Coronary artery (tissue), 2 donors: ENCODE measurements around the gene TRIO.
A peak's percentile ranks its signal among the peaks of the same experiment; 100 is the strongest.

Experiments used
- DNase-seq: peaks from one replicate; pipeline ENCODE4 v3.0.0-alpha.2; 2017; ENCODE audit warnings: low spot score
- H3K27ac ChIP-seq, 2 donors: fragments of 200-600 bp; sonication (generic); one replicate each; pipeline ENCODE4 v1.5.1; 2016 to 2019
- H3K4me3 ChIP-seq: fragments of 200-600 bp; sonication (generic); 2 replicates; pipeline ENCODE4 v1.5.1; 2016; ENCODE audit warnings: mild to moderate bottlenecking, moderate library complexity
- TF ChIP-seq, protein P1 (sequence below): fragments of 200-600 bp; sonication (generic); IDR thresholded peaks from one replicate; pipeline ENCODE4 v1.5.1; 2019; ENCODE audit warnings: antibody characterized with exemption

Gene TRIO

DNA sequence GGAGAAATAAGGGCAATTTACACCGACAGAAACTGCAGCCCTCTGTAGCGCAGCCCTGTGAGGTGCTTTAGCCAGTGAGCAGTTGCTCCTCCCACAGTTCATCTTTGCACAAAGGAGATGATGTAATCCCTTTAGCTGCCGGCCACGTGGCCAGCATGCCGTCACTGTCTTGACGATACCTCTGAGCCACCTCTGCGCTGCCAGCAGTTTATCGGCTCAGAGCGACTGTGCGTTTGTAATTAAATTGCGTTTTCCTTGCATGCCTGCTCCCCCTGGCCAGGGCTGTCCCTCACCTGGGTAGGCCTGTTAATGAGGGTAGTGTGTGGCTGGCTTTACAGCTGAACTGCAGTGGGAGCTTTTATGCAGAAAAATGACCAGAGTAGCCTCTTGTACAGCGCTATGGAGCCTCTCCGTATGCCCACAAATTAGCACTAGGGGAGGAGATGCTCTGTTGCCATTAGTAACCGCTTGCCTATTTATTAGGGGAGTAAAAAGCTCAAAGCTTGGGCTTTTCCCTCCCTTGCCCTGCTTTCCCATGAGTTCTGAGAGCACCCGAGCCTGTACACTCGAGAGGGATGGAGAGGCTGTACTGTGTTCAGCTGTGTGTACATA is 107.0 kb downstream of the TRIO start:
- Histone ChIP-seq H3K27ac (no peak overlapping the region), H3K4me3 (peak overlapping the region; percentile 1)
- TF ChIP-seq, protein P1, sequence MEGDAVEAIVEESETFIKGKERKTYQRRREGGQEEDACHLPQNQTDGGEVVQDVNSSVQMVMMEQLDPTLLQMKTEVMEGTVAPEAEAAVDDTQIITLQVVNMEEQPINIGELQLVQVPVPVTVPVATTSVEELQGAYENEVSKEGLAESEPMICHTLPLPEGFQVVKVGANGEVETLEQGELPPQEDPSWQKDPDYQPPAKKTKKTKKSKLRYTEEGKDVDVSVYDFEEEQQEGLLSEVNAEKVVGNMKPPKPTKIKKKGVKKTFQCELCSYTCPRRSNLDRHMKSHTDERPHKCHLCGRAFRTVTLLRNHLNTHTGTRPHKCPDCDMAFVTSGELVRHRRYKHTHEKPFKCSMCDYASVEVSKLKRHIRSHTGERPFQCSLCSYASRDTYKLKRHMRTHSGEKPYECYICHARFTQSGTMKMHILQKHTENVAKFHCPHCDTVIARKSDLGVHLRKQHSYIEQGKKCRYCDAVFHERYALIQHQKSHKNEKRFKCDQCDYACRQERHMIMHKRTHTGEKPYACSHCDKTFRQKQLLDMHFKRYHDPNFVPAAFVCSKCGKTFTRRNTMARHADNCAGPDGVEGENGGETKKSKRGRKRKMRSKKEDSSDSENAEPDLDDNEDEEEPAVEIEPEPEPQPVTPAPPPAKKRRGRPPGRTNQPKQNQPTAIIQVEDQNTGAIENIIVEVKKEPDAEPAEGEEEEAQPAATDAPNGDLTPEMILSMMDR, result no peak
- no peak for DNase-seq

DNA sequence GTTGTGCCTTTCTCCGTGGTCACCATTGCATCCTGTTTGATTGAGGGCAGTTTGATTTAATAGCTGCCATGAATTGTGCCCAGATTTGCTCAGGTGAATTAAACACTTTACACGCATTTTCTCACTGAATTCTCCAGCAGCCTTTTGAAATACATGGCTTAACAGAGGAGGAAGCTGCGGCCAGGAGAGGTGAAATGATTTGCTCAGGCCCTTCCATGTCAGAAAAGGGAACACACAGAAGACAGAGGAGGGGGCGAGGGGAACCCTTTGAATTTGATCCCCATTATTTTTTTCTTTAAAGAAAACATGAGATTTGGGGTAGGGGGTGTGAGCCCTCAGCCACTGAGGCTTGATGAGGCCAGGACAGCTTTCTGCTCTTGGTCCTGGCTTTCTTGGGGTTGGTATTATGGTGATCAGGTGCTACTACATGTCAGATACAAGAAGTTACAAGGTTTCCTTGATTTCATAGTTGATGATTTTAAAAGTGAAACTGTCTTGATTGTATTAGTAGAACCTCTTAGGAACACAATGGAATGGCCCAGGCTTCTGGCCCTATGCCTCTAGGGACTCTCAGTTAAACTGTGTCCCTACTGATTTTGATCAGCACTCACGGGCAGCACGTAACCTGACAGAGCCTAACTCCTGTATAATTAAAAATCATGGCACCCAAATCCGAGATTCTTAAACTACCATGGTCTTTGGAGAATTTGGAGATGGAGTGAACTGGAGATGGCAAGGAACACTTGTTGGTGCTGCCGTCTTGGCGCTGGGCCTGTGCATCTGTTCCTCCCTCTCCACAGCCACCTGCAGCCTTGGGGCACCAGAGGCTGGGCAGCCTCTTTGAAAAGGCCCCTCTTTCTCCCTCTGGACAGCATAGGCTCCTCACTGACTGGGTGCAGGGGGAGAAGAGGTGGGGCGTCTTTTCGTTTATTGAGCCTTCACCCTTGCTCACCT is 107.9 kb downstream of the TRIO start:
- no peak overlapping the region for H3K27ac ChIP-seq
- TF ChIP-seq, protein P1, result no peak
- no peak overlapping the region for H3K4me3 ChIP-seq
- no peak for DNase-seq

DNA sequence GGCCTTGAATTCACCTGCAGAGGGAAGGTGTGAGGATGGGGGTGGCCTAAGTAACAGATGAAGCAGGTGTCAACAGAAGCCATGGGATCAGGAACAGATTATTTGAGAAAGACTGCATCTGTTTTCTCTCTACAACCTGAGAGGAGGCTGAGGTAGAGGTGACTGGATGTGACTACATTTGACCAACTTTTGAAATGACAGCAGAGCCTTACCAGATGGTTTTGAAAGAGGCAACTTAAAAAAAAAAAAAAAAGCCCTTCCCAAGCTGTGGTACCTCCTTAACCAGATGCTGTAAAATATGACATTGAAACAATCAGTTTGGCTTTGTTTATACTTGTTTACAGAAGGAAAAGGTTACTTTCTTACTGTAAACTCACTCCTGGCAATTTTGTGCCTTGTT is 108.6 kb downstream of the TRIO start:
- TF ChIP-seq, protein P1, result no peak
- no peak overlapping the region for H3K4me3 ChIP-seq
- DNase-seq, result no peak
- no peak overlapping the region for H3K27ac ChIP-seq

DNA sequence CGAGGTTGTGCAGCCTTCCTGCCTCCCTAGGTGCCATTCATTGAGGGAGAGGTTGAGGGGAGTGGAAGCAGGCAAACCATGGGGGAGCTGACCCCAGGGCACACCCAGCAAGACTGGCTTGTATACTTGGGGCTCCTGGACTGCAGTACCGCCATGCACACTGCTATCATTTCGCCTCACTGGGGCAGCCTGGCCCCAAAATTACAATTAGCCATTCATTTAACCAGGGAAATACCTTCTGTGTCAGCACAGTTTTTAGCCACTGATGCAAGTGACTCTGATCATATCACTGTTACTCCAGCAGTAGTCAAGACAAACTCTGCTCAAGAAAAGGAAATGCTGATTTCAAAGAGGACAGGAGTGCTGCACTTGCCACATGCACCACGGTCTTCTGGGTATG is 109.7 kb downstream of the TRIO start:
- Histone ChIP-seq H3K4me3 (no peak overlapping the region), H3K27ac (no peak overlapping the region)
- TF ChIP-seq, protein P1, result no peak
- no peak for DNase-seq

DNA sequence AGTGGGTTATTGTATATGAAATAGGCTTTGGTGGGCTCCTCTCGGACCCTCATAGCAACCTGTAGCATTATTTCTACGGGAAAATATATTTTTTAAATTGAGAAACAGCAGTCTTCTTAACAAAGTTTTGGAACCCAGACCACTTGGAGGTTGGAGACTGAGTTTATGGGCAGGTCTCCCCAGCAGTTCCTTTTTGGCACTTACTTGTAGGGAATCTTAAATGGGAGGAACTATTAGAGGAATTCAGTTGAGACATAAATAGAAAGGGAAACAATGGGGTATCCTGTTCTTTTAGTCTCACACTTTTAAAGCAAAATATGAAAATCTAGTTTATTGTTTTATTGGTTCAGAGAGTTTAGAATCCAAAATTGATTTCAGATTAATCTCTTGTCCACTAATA is 111.5 kb downstream of the TRIO start:
- no peak for DNase-seq
- TF ChIP-seq, protein P1, result no peak
- Histone ChIP-seq H3K4me3 (no peak overlapping the region), H3K27ac (no peak overlapping the region)

DNA sequence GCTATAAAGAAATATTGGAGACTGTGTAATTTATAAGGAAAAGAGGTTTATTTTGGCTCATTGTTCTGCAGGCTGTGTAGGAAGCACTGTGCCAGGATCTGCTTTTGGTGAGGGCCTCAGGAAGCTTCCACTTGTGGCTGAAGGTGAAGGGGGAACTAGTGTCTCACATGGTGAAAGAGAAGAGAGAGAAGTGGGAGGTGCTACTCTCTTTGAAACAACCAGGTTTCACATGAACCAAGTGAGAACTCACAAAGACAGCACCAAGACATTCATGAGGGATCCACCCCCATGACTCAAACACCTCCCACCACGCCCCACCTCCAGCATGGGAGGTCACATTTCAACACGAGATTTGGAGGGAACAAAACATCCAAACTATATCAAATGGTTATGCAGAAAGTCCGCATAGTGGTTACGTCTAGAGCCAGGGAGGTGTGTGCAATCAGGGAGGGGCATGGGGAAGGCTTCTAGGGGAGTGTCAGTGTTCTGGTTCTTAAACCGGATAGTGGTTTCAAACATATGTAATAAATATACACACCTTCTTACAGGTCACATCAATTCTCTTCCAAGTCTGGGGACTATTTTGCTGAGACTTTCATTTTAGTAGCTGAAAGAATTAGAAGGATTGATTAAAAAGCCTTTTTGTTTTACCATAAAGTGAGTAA is 113.0 kb downstream of the TRIO start:
- DNase-seq, result no peak
- no peak overlapping the region for H3K27ac ChIP-seq
- TF ChIP-seq, protein P1, result no peak
- H3K4me3 ChIP-seq, result no peak overlapping the region
